K562 (cell line): Measurements from ENCODE around the gene ELMOD1. TPM values are rescaled to one million over a fixed set of nuclear protein-coding genes. Genes with fewer than 3 reads are reported as not detected.

Source experiments
- ELF1 ChIP-seq: fragments of 200-800 bp; sonication (Bioruptor generic); IDR thresholded peaks from 2 replicates; pipeline ENCODE4 v1.6.1; 2016; ENCODE audit warnings: missing genetic modification characterization, missing compliant biosample characterization
- MIER1 ChIP-seq: fragments of 450-650 bp; IDR thresholded peaks from 2 replicates; pipeline ENCODE4 v1.6.1; 2016; ENCODE audit warnings: antibody characterized with exemption, mild to moderate bottlenecking, low read depth
- NFRKB ChIP-seq: fragments of 450-650 bp; IDR thresholded peaks from 2 replicates; pipeline ENCODE4 v1.6.1; 2016; ENCODE audit warnings: low read depth
- RAD21 ChIP-seq, 2 experiments: fragments of 250-450 bp in 1 of 2; fragments of 450-650 bp in 1 of 2; sonication (Bioruptor Pico) in 1 of 2; formaldehyde crosslinking in 1 of 2; IDR thresholded peaks in 1 of 2; conservative IDR thresholded peaks in 1 of 2; 2 replicates each; pipeline versions ENCODE4 v1.4.0 to v1.8.0; 2020 to 2022; ENCODE audit warnings: mild to moderate bottlenecking in 2 of 2, moderate library complexity in 1 of 2
- SMC3 ChIP-seq: conservative IDR thresholded peaks from 2 replicates; pipeline ENCODE4 v1.6.1; 2011; ENCODE audit warnings: low read depth, low read length, improper control_type of control experiment; ENCODE audit not compliant: insufficient read depth
- STAG1 ChIP-seq: sonication (generic); formaldehyde crosslinking; IDR thresholded peaks from 2 replicates; pipeline ENCODE4 v1.5.0; 2020; ENCODE audit warnings: missing genetic modification reagents, borderline replicate concordance
- polyA plus RNA-seq, 8 experiments: library from polyadenylated mRNA; depleted of rRNA in 4 of 8; stranded (reverse) in 5 of 8; unstranded in 3 of 8; fragments of >200 nt; fragmentation: Nextera tagmentation in 2 of 8; fragmentation: Illumina TruSeq in 1 of 8; extraction: Ambion mirVana in 2 of 8; extraction: Trizol in 1 of 8; gene quantifications; 2 replicates each; pipeline versions ENCODE4 v1.2.1 to v1.2.3, GENCODE V29; 2011 to 2014; ENCODE audit warnings: inconsistent platforms in 1 of 8, missing spikeins in 1 of 8
- total RNA-seq, 7 experiments: library from RNA; depleted of rRNA in 6 of 7; stranded (reverse); fragments of >200 nt in 6 of 7; fragmentation: Illumina TruSeq in 2 of 7; extraction: Trizol in 2 of 7; gene quantifications; 2 replicates each; pipeline versions ENCODE4 v1.2.1 to v1.2.3, GENCODE V29; 2011 to 2021; ENCODE audit warnings: low replicate concordance in 1 of 7
- TF ChIP-seq, protein P1 (sequence below): sonication (generic); formaldehyde crosslinking; IDR thresholded peaks from 2 replicates; pipeline ENCODE4 v1.8.0; 2022; ENCODE audit warnings: mild to moderate bottlenecking, missing genetic modification reagents
- TF ChIP-seq, protein P2 (sequence below): fragments of 450-650 bp; formaldehyde crosslinking; IDR thresholded peaks from 2 replicates; pipeline ENCODE4 v1.4.0; 2020; ENCODE audit warnings: mild to moderate bottlenecking, moderate library complexity

Gene ELMOD1
- total and polyA plus RNA-seq, 9 of the 15 experiments (the other 6 are each of a cell fraction or from before 2014, with no cell fraction given): not detected

DNA sequence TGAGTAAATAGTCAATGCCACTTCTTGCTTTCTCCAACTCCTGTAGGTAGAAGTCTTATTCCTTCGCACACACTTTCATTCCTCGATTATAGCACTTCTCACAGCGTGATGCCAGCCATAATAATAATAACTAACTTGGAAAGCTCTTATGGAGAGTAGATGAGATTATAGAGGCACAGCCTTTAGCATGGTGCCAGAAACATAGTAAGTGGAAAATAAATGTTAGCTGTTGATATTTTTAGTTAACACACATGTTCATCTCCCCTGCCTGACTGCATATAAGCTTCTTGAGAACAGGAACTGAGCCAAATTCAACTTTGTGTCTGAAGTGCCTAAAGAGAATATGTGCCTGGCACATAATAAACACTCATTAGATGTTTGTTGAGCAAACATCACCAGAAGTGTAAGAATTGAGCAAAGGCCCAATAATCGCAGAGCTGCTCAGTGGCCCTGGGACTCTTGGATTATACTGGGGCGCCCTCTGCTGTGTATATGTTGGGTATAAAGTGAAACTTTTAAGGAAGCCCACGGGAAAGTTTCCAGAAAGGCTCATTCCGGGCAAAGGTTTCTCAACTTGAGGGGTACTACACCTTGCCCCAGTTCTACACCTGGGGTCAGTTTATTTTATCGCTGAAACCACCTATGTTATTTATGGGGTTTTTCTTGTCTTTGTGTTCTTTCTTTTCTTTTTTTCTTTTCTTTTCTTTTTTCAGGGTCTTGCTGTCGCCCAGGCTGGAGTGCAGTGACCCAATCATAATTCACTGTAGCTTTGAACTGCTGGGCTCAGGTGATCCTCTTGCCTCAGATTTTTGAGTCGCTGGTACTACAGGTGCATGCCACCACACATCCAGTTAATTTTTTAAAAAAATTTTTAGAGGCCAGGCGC, 98.6 kb downstream of the ELMOD1 start (continued):
- TF ChIP-seq, protein P1, sequence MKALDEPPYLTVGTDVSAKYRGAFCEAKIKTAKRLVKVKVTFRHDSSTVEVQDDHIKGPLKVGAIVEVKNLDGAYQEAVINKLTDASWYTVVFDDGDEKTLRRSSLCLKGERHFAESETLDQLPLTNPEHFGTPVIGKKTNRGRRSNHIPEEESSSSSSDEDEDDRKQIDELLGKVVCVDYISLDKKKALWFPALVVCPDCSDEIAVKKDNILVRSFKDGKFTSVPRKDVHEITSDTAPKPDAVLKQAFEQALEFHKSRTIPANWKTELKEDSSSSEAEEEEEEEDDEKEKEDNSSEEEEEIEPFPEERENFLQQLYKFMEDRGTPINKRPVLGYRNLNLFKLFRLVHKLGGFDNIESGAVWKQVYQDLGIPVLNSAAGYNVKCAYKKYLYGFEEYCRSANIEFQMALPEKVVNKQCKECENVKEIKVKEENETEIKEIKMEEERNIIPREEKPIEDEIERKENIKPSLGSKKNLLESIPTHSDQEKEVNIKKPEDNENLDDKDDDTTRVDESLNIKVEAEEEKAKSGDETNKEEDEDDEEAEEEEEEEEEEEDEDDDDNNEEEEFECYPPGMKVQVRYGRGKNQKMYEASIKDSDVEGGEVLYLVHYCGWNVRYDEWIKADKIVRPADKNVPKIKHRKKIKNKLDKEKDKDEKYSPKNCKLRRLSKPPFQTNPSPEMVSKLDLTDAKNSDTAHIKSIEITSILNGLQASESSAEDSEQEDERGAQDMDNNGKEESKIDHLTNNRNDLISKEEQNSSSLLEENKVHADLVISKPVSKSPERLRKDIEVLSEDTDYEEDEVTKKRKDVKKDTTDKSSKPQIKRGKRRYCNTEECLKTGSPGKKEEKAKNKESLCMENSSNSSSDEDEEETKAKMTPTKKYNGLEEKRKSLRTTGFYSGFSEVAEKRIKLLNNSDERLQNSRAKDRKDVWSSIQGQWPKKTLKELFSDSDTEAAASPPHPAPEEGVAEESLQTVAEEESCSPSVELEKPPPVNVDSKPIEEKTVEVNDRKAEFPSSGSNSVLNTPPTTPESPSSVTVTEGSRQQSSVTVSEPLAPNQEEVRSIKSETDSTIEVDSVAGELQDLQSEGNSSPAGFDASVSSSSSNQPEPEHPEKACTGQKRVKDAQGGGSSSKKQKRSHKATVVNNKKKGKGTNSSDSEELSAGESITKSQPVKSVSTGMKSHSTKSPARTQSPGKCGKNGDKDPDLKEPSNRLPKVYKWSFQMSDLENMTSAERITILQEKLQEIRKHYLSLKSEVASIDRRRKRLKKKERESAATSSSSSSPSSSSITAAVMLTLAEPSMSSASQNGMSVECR (CRISPR knock-in tag): no peak
- TF ChIP-seq ELF1 (tag) (no peak), SMC3 (peak; percentile 81), RAD21 (CRISPR knock-in tag; conservative IDR thresholded peaks at IDR 0.05 in 1 of 2, IDR thresholded peaks at IDR 0.05 in 1 of 2) (peak; percentile 93 to 95), MIER1 (no peak), NFRKB (no peak), STAG1 (peak; percentile 11; the same call in 1 of the 2 replicates)
- TF ChIP-seq, protein P2, sequence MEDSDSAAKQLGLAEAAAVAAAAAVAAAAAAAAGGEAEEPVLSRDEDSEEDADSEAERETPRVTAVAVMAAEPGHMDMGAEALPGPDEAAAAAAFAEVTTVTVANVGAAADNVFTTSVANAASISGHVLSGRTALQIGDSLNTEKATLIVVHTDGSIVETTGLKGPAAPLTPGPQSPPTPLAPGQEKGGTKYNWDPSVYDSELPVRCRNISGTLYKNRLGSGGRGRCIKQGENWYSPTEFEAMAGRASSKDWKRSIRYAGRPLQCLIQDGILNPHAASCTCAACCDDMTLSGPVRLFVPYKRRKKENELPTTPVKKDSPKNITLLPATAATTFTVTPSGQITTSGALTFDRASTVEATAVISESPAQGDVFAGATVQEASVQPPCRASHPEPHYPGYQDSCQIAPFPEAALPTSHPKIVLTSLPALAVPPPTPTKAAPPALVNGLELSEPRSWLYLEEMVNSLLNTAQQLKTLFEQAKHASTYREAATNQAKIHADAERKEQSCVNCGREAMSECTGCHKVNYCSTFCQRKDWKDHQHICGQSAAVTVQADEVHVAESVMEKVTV: peak; percentile 82
